GM12878 (cell line): Measurements from ENCODE around the gene SSH2. TPM values are rescaled to one million over a fixed set of nuclear protein-coding genes. Genes with fewer than 3 reads are reported as not detected.

Experiments
- ATAC-seq: fragments of 200-7000 bp; cut with Tn5 transposase; 3 replicates; pipeline ENCODE4 v1.9.1; 2020; ENCODE audit warnings: mild to moderate bottlenecking, moderate library complexity
- BruUV-seq: library from RNA; stranded (reverse); fragments of 400-500 nt; replicated peaks from 2 replicates; lab custom pipeline; 2021; lab: Mats Ljungman, UMichigan
- CTCF ChIA-PET: fragments of 300-600 bp; sonication (Branson Sonifier 250); formaldehyde crosslinking; extraction: SDS; loops from one replicate; lab custom pipeline; 2021; ENCODE audit warnings: inconsistent platforms; lab: Yijun Ruan, JAX
- POLR2A ChIA-PET: fragments of 350-600 bp; formaldehyde crosslinking; extraction: SDS; loops from one replicate; lab custom pipeline; 2021; ENCODE audit warnings: inconsistent platforms; lab: Charles Lee
- RAD21 ChIA-PET: fragments of 300-600 bp; sonication (Branson Sonifier 250); formaldehyde crosslinking; loops from one replicate; lab custom pipeline; 2023; ENCODE audit warnings: antibody characterized with exemption; ENCODE audit not compliant: unreplicated experiment; lab: Charles Lee
- SMC1A ChIA-PET: fragments of 300-600 bp; sonication (Branson Sonifier 250); formaldehyde crosslinking; loops from one replicate; lab custom pipeline; 2023; ENCODE audit not compliant: unreplicated experiment, uncharacterized antibody; lab: Charles Lee
- DNase-seq: peaks from one replicate; pipeline ENCODE4 v3.0.0-alpha.2; 2011; ENCODE audit warnings: low read depth, low spot score
- FAIRE-seq: peaks from 3 replicates; lab custom pipeline; 2011; peaks lifted over from hg19 to GRCh38; lab: Jason Lieb, UNC
- H2AFZ ChIP-seq: 2 replicates; pipeline ENCODE4 v1.6.0; 2011; ENCODE audit warnings: low read depth, low read length, control low read depth; ENCODE audit not compliant: control insufficient read depth
- H3K27ac ChIP-seq: 2 replicates; pipeline ENCODE4 v1.5.1; 2011; ENCODE audit warnings: control low read depth; ENCODE audit not compliant: control insufficient read depth, insufficient read depth
- H3K27me3 ChIP-seq, 2 experiments: replicated peaks in 1 of 2; 2 replicates each; pipeline versions ENCODE4 v1.6.0 to v1.6.1; 2011; ENCODE audit warnings: low read length in 1 of 2; ENCODE audit not compliant: control insufficient read depth in 2 of 2, insufficient read depth in 2 of 2
- H3K36me3 ChIP-seq, 2 experiments: 2 replicates each; pipeline ENCODE4 v1.5.1; 2011; ENCODE audit warnings: low read length in 1 of 2; ENCODE audit not compliant: control insufficient read depth in 2 of 2, insufficient read depth in 2 of 2
- H3K4me1 ChIP-seq: 2 replicates; pipeline ENCODE4 v1.6.1; 2011; ENCODE audit warnings: mild to moderate bottlenecking, low read length, moderate library complexity, mixed read lengths; ENCODE audit not compliant: control insufficient read depth, insufficient read depth
- H3K4me2 ChIP-seq: 2 replicates; pipeline ENCODE4 v1.6.0; 2011; ENCODE audit warnings: control low read depth; ENCODE audit not compliant: control insufficient read depth, insufficient read depth
- H3K4me3 ChIP-seq: fragments of 200-600 bp; sonication (generic); 2 replicates; pipeline ENCODE4 v1.5.1; 2016
- H3K79me2 ChIP-seq: 2 replicates; pipeline ENCODE4 v1.6.0; 2011; ENCODE audit warnings: low read length; ENCODE audit not compliant: control insufficient read depth, insufficient read depth
- H3K9ac ChIP-seq: 2 replicates; pipeline ENCODE4 v1.8.0; 2011; ENCODE audit warnings: low read length, control low read depth, mixed read lengths; ENCODE audit not compliant: control insufficient read depth, insufficient read depth
- H3K9me3 ChIP-seq: replicated peaks from 3 replicates; pipeline ENCODE4 v1.5.1; 2011; ENCODE audit warnings: mild to moderate bottlenecking, low read length; ENCODE audit not compliant: control insufficient read depth, insufficient read depth
- H4K20me1 ChIP-seq: 2 replicates; pipeline ENCODE4 v1.6.0; 2011; ENCODE audit not compliant: control insufficient read depth, insufficient read depth
- ATF3 ChIP-seq: IDR thresholded peaks from 2 replicates; pipeline ENCODE4 v1.6.1; 2011; ENCODE audit warnings: low read depth, mild to moderate bottlenecking, low read length, moderate library complexity, borderline replicate concordance; ENCODE audit errors: extremely low read depth
- GATAD2B ChIP-seq: fragments of 450-650 bp; conservative IDR thresholded peaks from 2 replicates; pipeline ENCODE4 v1.6.1; 2017; ENCODE audit warnings: low read depth, mild to moderate bottlenecking, moderate library complexity
- HDAC2 ChIP-seq: fragments of 200-600 bp; sonication (generic); IDR thresholded peaks from 2 replicates; pipeline ENCODE4 v1.6.1; 2017
- HDGF ChIP-seq: fragments of 450-650 bp; IDR thresholded peaks from 2 replicates; pipeline ENCODE4 v1.6.1; 2016; ENCODE audit warnings: antibody characterized with exemption
- SREBF2 ChIP-seq: IDR thresholded peaks from 2 replicates; pipeline ENCODE4 v1.6.1; 2012; ENCODE audit warnings: mild to moderate bottlenecking, low read length
- STAT3 ChIP-seq: IDR thresholded peaks from 2 replicates; pipeline ENCODE4 v1.6.1; 2011; ENCODE audit warnings: low read depth, low read length, improper control_type of control experiment
- SUPT20H ChIP-seq: IDR thresholded peaks from 2 replicates; pipeline ENCODE4 v1.6.1; 2011; ENCODE audit warnings: low read depth, mild to moderate bottlenecking, low read length, moderate library complexity, borderline replicate concordance; ENCODE audit not compliant: control insufficient read depth
- WGBS: methylation state at CpG from one replicate; pipeline ENCODE4 v1.1.6; 2016; ENCODE audit warnings: low lambda C conversion rate; ENCODE audit not compliant: insufficient replicate concordance, insufficient coverage; ENCODE audit errors: missing lambda C conversion rate; 5-methylcytosine and 5-hydroxymethylcytosine counted together
- in situ Hi-C: fragments of 300-500 bp; cut with MboI; formaldehyde crosslinking; loops from 9 replicates; pipeline ENCODE4 v1.14.3; 2018; ENCODE audit warnings: mixed read lengths
- intact Hi-C: fragments of 100-400 bp; cut with micrococcal nuclease; formaldehyde crosslinking; loops from one replicate; pipeline ENCODE4 v1.14.2; 2022; ENCODE audit not compliant: unreplicated experiment
- polyA plus RNA-seq, 11 experiments: library from polyadenylated mRNA; depleted of rRNA in 4 of 11; unstranded in 6 of 11; stranded (reverse) in 5 of 11; fragments of >200 nt; fragmentation: Nextera tagmentation in 4 of 11; fragmentation: Illumina TruSeq in 1 of 11; extraction: Ambion mirVana in 4 of 11; extraction: Trizol in 1 of 11; gene quantifications; 1 replicate in 1 of 11; 2 replicates in 10 of 11; pipeline versions ENCODE4 v1.2.1 to v1.2.3, GENCODE V29; 2011 to 2016; ENCODE audit warnings: inconsistent platforms in 2 of 11, missing spikeins in 2 of 11, low read depth in 1 of 11
- total RNA-seq, 4 experiments: library from RNA; depleted of rRNA in 3 of 4; stranded (reverse); fragments of >200 nt in 3 of 4; fragmentation: Illumina TruSeq in 1 of 4; extraction: Trizol in 1 of 4; gene quantifications; 2 replicates each; pipeline versions ENCODE4 v1.2.1 to v1.2.3, GENCODE V29; 2013 to 2021

Gene SSH2
- total and polyA plus RNA-seq, 10 of the 15 experiments (the other 5 are each of a cell fraction or from before 2014, with no cell fraction given), result 9.3 to 65.9 (median 34.0) TPM

- ChIA-PET SMC1A (no interaction called here), POLR2A (no interaction called here), RAD21 (interaction anchor here (1.2 kb wide), 1 partner anchor 227 kb away, joined by 4 read pairs; no protein-coding TSS in a partner anchor), CTCF (interaction anchor here (0.8 to 1.8 kb wide), 2 partner anchors 15 to 16 kb away, joined by 3 to 7 read pairs; no protein-coding TSS in a partner anchor)
- WGBS, result 62% methylated on average over 9 of the region's 9 CpGs
- intact Hi-C loops, result loop anchor here (10.0 kb wide), 1 partner anchor 232 kb away; no protein-coding TSS in a partner anchor
- H3K4me1 ChIP-seq, result peaks cover 26% of the 10 kb centered on the region
- H3K36me3 ChIP-seq, result no peaks in the 10 kb centered on the region
- in situ Hi-C loops, result no loop called here
- BruUV-seq, result no TSS peak
- H3K79me2 ChIP-seq, result no peaks in the 10 kb centered on the region
- FAIRE-seq (no peak), ATAC-seq (no peak), DNase-seq (no peak)
- no peak overlapping the region for H2AFZ ChIP-seq
- no peak overlapping the region for H3K4me2 ChIP-seq
- TF ChIP-seq STAT3, result no peak
- no peak for TF ChIP-seq SUPT20H
- no peak for TF ChIP-seq SREBF2
- no peak for TF ChIP-seq HDAC2
- no peak for TF ChIP-seq GATAD2B
- no peak for TF ChIP-seq HDGF
- TF ChIP-seq ATF3, result no peak
- no peaks in the 10 kb centered on the region for H4K20me1 ChIP-seq
- H3K9me3 ChIP-seq, result no peaks in the 10 kb centered on the region
- no peak overlapping the region for H3K9ac ChIP-seq
- H3K27me3 ChIP-seq, result no peaks in the 10 kb centered on the region; a peak in 1 of 4 replicates
- no peak overlapping the region for H3K27ac ChIP-seq
- no peak overlapping the region for H3K4me3 ChIP-seq
These were observed 333.2 kb downstream of the SSH2 start for GRCh38 chr17:29596811-29597210.
